H1 (cell line): ENCODE measurements around the gene PTGIR. TPM values are rescaled to one million over a fixed set of nuclear protein-coding genes. Genes with fewer than 3 reads are reported as not detected.

Experiments
- CTCF ChIA-PET: fragments of 300-600 bp; sonication (Branson Sonifier 250); formaldehyde crosslinking; loops from one replicate; lab custom pipeline; 2021; ENCODE audit not compliant: partially characterized antibody; lab: Charles Lee
- POLR2A ChIA-PET: fragments of 300-600 bp; sonication (Branson Sonifier 250); formaldehyde crosslinking; loops from one replicate; lab custom pipeline; 2021; ENCODE audit warnings: inconsistent platforms; ENCODE audit not compliant: partially characterized antibody; lab: Charles Lee
- DNase-seq, 2 experiments: peaks; one replicate each; pipeline versions ENCODE4 v3.0.0 to v3.0.0-alpha.2; 2010 to 2022; ENCODE audit warnings: low spot score in 2 of 2, low read depth in 1 of 2, mixed read lengths in 1 of 2
- FAIRE-seq: peaks from 2 replicates; lab custom pipeline; 2011; peaks lifted over from hg19 to GRCh38; lab: Jason Lieb, UNC
- H2AFZ ChIP-seq: 2 replicates; pipeline ENCODE4 v1.8.1; 2012; ENCODE audit warnings: low read length, inconsistent platforms
- H2AK5ac ChIP-seq: 2 replicates; pipeline ENCODE4 v1.6.1; 2013; ENCODE audit warnings: low read depth, low read length
- H2BK120ac ChIP-seq: replicated peaks from 2 replicates; pipeline ENCODE3; 2013; ENCODE audit warnings: low read depth, low read length, inconsistent platforms
- H2BK12ac ChIP-seq: 2 replicates; pipeline ENCODE4 v1.6.1; 2013; ENCODE audit warnings: low read depth, low read length
- H2BK15ac ChIP-seq: 2 replicates; pipeline ENCODE4 v1.6.1; 2013; ENCODE audit warnings: low read length
- H2BK20ac ChIP-seq: 2 replicates; pipeline ENCODE4 v1.6.1; 2013; ENCODE audit warnings: low read length
- H2BK5ac ChIP-seq: 2 replicates; pipeline ENCODE4 v1.6.1; 2013; ENCODE audit warnings: low read depth, low read length
- H3K14ac ChIP-seq: 2 replicates; pipeline ENCODE4 v1.6.1; 2013; ENCODE audit warnings: inconsistent platforms; ENCODE audit not compliant: insufficient read length
- H3K18ac ChIP-seq: 2 replicates; pipeline ENCODE4 v1.6.1; 2013; ENCODE audit warnings: low read length; ENCODE audit errors: extremely low read depth
- H3K23ac ChIP-seq: 2 replicates; pipeline ENCODE4 v1.6.1; 2013; ENCODE audit warnings: inconsistent platforms; ENCODE audit not compliant: insufficient read length
- H3K23me2 ChIP-seq: 2 replicates; pipeline ENCODE4 v1.6.1; 2013; ENCODE audit warnings: low read depth, low read length
- H3K27ac ChIP-seq: 2 replicates; pipeline ENCODE4 v1.6.1; 2011; ENCODE audit warnings: low read depth, low read length, inconsistent platforms
- H3K27me3 ChIP-seq, 4 experiments: replicated peaks in 1 of 4; 1 replicate in 1 of 4; 2 replicates in 3 of 4; pipeline versions ENCODE4 v1.6.1 to v1.8.1; 2011 to 2013; ENCODE audit warnings: low read length in 3 of 4, mild to moderate bottlenecking in 3 of 4, inconsistent platforms in 2 of 4, mixed read lengths in 2 of 4, moderate library complexity in 1 of 4; ENCODE audit not compliant: control insufficient read depth in 3 of 4, insufficient read depth in 3 of 4; ENCODE audit errors: extremely low read depth in 1 of 4
- H3K36me3 ChIP-seq, 4 experiments: 2 replicates each; pipeline versions ENCODE4 v1.6.1 to v1.8.1; 2011 to 2013; ENCODE audit warnings: mild to moderate bottlenecking in 4 of 4, low read length in 3 of 4, moderate library complexity in 2 of 4, control low read depth in 1 of 4, inconsistent platforms in 1 of 4; ENCODE audit not compliant: insufficient read depth in 4 of 4, control insufficient read depth in 2 of 4
- H3K4ac ChIP-seq: replicated peaks from 2 replicates; pipeline ENCODE3; 2013; ENCODE audit warnings: low read length, low read depth, mixed read lengths, inconsistent platforms; ENCODE audit not compliant: insufficient read length
- H3K4me1 ChIP-seq, 4 experiments: replicated peaks in 1 of 4; 1 replicate in 1 of 4; 2 replicates in 3 of 4; pipeline versions ENCODE4 v1.6.1 to v1.8.1; 2011 to 2013; ENCODE audit warnings: low read length in 3 of 4, inconsistent platforms in 2 of 4, mixed read lengths in 1 of 4; ENCODE audit not compliant: insufficient read depth in 4 of 4, control insufficient read depth in 3 of 4
- H3K4me2 ChIP-seq, 2 experiments: 2 replicates each; pipeline versions ENCODE4 v1.6.1 to v1.8.1; 2011 to 2013; ENCODE audit warnings: low read depth in 2 of 2, low read length in 2 of 2, control low read depth in 1 of 2, inconsistent platforms in 1 of 2, mild to moderate bottlenecking in 1 of 2; ENCODE audit not compliant: insufficient read depth in 1 of 2
- H3K4me3 ChIP-seq, 4 experiments: fragments of 200-600, 300-600 bp in 1 of 4; sonication (generic), shearing (Covaris generic), sonication (Bioruptor Twin) in 1 of 4; 2 replicates each; pipeline versions ENCODE4 v1.5.1 to v1.8.1; 2011 to 2016; ENCODE audit warnings: low read length in 4 of 4, low read depth in 3 of 4, control low read depth in 2 of 4, inconsistent platforms in 2 of 4, mild to moderate bottlenecking in 2 of 4, mixed read lengths in 1 of 4, moderate library complexity in 1 of 4; ENCODE audit not compliant: insufficient read depth in 2 of 4; ENCODE audit errors: extremely low read depth in 1 of 4
- H3K56ac ChIP-seq: replicated peaks from 2 replicates; pipeline ENCODE3; 2013; ENCODE audit warnings: low read depth, mild to moderate bottlenecking, mixed read lengths, low read length, inconsistent platforms; ENCODE audit not compliant: insufficient read length
- H3K79me1 ChIP-seq: 2 replicates; pipeline ENCODE4 v1.6.1; 2013; ENCODE audit warnings: low read depth, low read length, control low read depth
- H3K79me2 ChIP-seq, 2 experiments: 2 replicates each; pipeline versions ENCODE4 v1.6.1 to v1.8.1; 2012 to 2013; ENCODE audit warnings: low read length in 2 of 2, mild to moderate bottlenecking in 2 of 2, inconsistent platforms in 1 of 2; ENCODE audit not compliant: insufficient read depth in 2 of 2, control insufficient read depth in 1 of 2
- H3K9ac ChIP-seq, 4 experiments: replicated peaks in 1 of 4; 1 replicate in 1 of 4; 2 replicates in 3 of 4; pipeline versions ENCODE4 v1.6.1 to v1.8.1; 2011 to 2013; ENCODE audit warnings: low read depth in 3 of 4, low read length in 3 of 4, control low read depth in 2 of 4, mild to moderate bottlenecking in 2 of 4, moderate library complexity in 2 of 4, inconsistent platforms in 1 of 4; ENCODE audit errors: extremely low read depth in 1 of 4
- H3K9me3 ChIP-seq, 2 experiments: 2 replicates each; pipeline versions ENCODE4 v1.6.1 to v1.8.1; 2012 to 2013; ENCODE audit warnings: mild to moderate bottlenecking in 2 of 2, moderate library complexity in 2 of 2, control low read depth in 1 of 2, inconsistent platforms in 1 of 2, low read depth in 1 of 2, low read length in 1 of 2, mixed read lengths in 1 of 2; ENCODE audit not compliant: insufficient read depth in 2 of 2
- H4K20me1 ChIP-seq, 2 experiments: replicated peaks in 1 of 2; 2 replicates each; pipeline versions ENCODE3 to v1.8.1; 2011 to 2013; ENCODE audit warnings: inconsistent platforms in 2 of 2, low read length in 2 of 2, mild to moderate bottlenecking in 1 of 2; ENCODE audit not compliant: insufficient read depth in 2 of 2, control insufficient read depth in 1 of 2
- H4K5ac ChIP-seq: 2 replicates; pipeline ENCODE4 v1.6.1; 2013; ENCODE audit warnings: low read length, low read depth, mixed read lengths, inconsistent platforms; ENCODE audit not compliant: insufficient read length
- H4K8ac ChIP-seq: 2 replicates; pipeline ENCODE4 v1.8.0; 2013; ENCODE audit warnings: mild to moderate bottlenecking, moderate library complexity, low read length, inconsistent platforms; ENCODE audit not compliant: insufficient read depth; ENCODE audit errors: extremely low read depth
- H4K91ac ChIP-seq: replicated peaks from 2 replicates; pipeline ENCODE3; 2013; ENCODE audit warnings: low read length, mixed read lengths, inconsistent platforms; ENCODE audit not compliant: insufficient read length
- JUN ChIP-seq: IDR thresholded peaks from 2 replicates; pipeline ENCODE4 v1.6.1; 2011; ENCODE audit warnings: low read depth, mild to moderate bottlenecking, improper control_type of control experiment, low read length
- KDM1A ChIP-seq: fragments of 200-600, 300-600 bp; sonication (generic); IDR thresholded peaks from 2 replicates; pipeline ENCODE4 v1.7.1; 2016; ENCODE audit warnings: mild to moderate bottlenecking, low read length, borderline replicate concordance
- KDM4A ChIP-seq: IDR thresholded peaks from one replicate; pipeline ENCODE4 v1.7.1; 2012; ENCODE audit warnings: low read depth, mild to moderate bottlenecking, moderate library complexity, low read length, inconsistent platforms; ENCODE audit not compliant: severe bottlenecking
- MAX ChIP-seq: IDR thresholded peaks from 2 replicates; pipeline ENCODE4 v1.6.1; 2012; ENCODE audit warnings: inconsistent platforms
- NANOG ChIP-seq: IDR thresholded peaks from 2 replicates; pipeline ENCODE4 v1.6.1; 2011; ENCODE audit warnings: low read length, low read depth, mild to moderate bottlenecking, inconsistent platforms; ENCODE audit not compliant: insufficient read depth, poor library complexity, severe bottlenecking
- POU5F1 ChIP-seq: IDR thresholded peaks from 2 replicates; pipeline ENCODE4 v1.6.1; 2011; ENCODE audit warnings: low read depth, mild to moderate bottlenecking, low read length, moderate library complexity
- YY1 ChIP-seq: IDR thresholded peaks from 2 replicates; pipeline ENCODE4 v1.6.1; 2011; ENCODE audit warnings: low read depth, mild to moderate bottlenecking, low read length
- WGBS, 2 experiments: shearing (Covaris generic) in 1 of 2; methylation state at CpG; one replicate each; pipeline versions ENCODE4 v1.1.6 to v1.1.7; 2013 to 2015; ENCODE audit warnings: low lambda C conversion rate in 2 of 2, mixed read lengths in 2 of 2, inconsistent platforms in 1 of 2, low coverage in 1 of 2, missing lambda C conversion rate in 1 of 2; ENCODE audit not compliant: insufficient replicate concordance in 2 of 2, insufficient coverage in 1 of 2, insufficient read length in 1 of 2; ENCODE audit errors: extremely low coverage in 1 of 2, missing lambda C conversion rate in 1 of 2; 5-methylcytosine and 5-hydroxymethylcytosine counted together
- polyA plus RNA-seq, 7 experiments: library from polyadenylated mRNA; depleted of rRNA in 3 of 7; stranded (reverse) in 5 of 7; unstranded in 2 of 7; fragments of >200 nt in 5 of 7; fragments of 200-250 nt in 2 of 7; gene quantifications; 1 replicate in 5 of 7; 2 replicates in 1 of 7; 4 replicates in 1 of 7; pipeline versions ENCODE4 v1.2.1 to v1.2.3, GENCODE V29; 2011 to 2013; ENCODE audit warnings: missing spikeins in 2 of 7, mixed read lengths in 2 of 7
- total RNA-seq: library from RNA; stranded (reverse); fragmentation: NEBNext Ultra II Directional; extraction: Animal tissue kit (Norgen Biotek cat#: 25700); gene quantifications from 2 replicates; pipeline ENCODE4 v1.2.1, GENCODE V29; 2021
- TF ChIP-seq, protein P1 (sequence below): IDR thresholded peaks from 2 replicates; pipeline ENCODE4 v1.6.1; 2011; ENCODE audit warnings: low read depth, mild to moderate bottlenecking, low read length; ENCODE audit not compliant: insufficient read depth
- TF ChIP-seq, protein P2 (sequence below), 3 experiments: IDR thresholded peaks; 1 replicate in 2 of 3; 2 replicates in 1 of 3; pipeline versions ENCODE4 v1.5.1 to v1.6.1; 2011; ENCODE audit warnings: low read length in 3 of 3, mild to moderate bottlenecking in 3 of 3, inconsistent platforms in 2 of 3, low read depth in 1 of 3, moderate library complexity in 1 of 3; ENCODE audit not compliant: insufficient read depth in 1 of 3; ENCODE audit errors: control extremely low read depth in 1 of 3

Gene PTGIR
- total and polyA plus RNA-seq, 2 of the 8 experiments (the other 6 are each of a cell fraction or from before 2014, with no cell fraction given), result 0.15 TPM; not detected in 1

DNA sequence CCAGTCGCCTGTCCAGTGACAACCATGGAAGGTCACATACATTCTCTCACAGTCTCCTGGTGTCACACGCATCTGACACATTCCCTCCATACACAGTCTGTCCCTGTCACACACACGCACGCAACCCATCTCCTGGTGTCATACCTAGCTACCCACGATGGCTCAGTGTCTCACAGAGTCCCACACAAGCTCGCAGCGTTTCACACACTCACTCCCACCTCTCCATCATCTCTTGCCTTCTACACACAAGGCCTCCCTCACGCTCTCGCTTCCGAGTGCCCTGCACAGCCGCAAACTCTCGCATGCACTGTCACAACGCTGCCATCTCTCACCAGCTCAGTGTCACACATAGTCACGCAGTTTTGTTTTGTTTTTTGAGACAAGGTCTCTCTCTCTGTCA is 12.3 kb upstream of the PTGIR start:
- CTCF ChIA-PET, result interaction anchor here (0.6 to 1.8 kb wide), 16 partner anchors 9 to 1332 kb away, joined by 3 to 28 read pairs (median 4); partner anchors contain the start of genes DACT3 and PTGIR
- Histone ChIP-seq H3K9me3 (no peaks in the 10 kb centered on the region), H2AK5ac (peak overlapping the region; percentile 86; the same call in 1 of the 2 replicates), H3K36me3 (no peaks in the 10 kb centered on the region), H2BK5ac (no peak overlapping the region), H2AFZ (no peak overlapping the region), H3K4me3 (no peak overlapping the region), H3K23me2 (peaks cover 27% of the 10 kb centered on the region), H2BK120ac (no peak overlapping the region), H4K5ac (no peak overlapping the region), H2BK15ac (peak overlapping the region; percentile 83; the same call in 1 of the 2 replicates), H3K4ac (peak overlapping the region; percentile 79), H3K23ac (no peak overlapping the region), H3K79me1 (no peaks in the 10 kb centered on the region), H2BK12ac (peak overlapping the region; percentile 87; the same call in 1 of the 2 replicates), H4K8ac (no peak overlapping the region), H3K4me2 (no peak overlapping the region; a peak in 1 of 4 replicates), H3K18ac (no peak overlapping the region), H3K4me1 (peaks cover 0 to 21% (median 9%) of the 10 kb centered on the region in 4 experiments; a peak in 5 of 7 replicates), H4K20me1 (peaks cover 0 to 11% of the 10 kb centered on the region in 2 experiments), H3K9ac (no peak overlapping the region; a peak in 1 of 7 replicates), H3K79me2 (no peaks in the 10 kb centered on the region), H4K91ac (no peak overlapping the region), H3K27me3 (peaks cover 5 to 62% (median 52%) of the 10 kb centered on the region in 4 experiments), H3K14ac (no peak overlapping the region), H3K27ac (no peak overlapping the region), H3K56ac (no peak overlapping the region), H2BK20ac (no peak overlapping the region; the same call in 1 of the 2 replicates)
- POLR2A ChIA-PET, result interaction anchor here (1.0 to 1.3 kb wide), 2 partner anchors 22 to 24 kb away, joined by 3 to 6 read pairs; partner anchors contain the start of gene DACT3
- no peak for DNase-seq
- 81% methylated on average over 14 of the region's 14 CpGs; no CpG with 5 or more reads in 1 of the 2 experiments for WGBS, 2 experiments
- FAIRE-seq, result no peak
- no peak for TF ChIP-seq MAX
- TF ChIP-seq YY1, result no peak
- TF ChIP-seq, protein P1, sequence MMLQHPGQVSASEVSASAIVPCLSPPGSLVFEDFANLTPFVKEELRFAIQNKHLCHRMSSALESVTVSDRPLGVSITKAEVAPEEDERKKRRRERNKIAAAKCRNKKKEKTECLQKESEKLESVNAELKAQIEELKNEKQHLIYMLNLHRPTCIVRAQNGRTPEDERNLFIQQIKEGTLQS, result no peak
- TF ChIP-seq POU5F1, result no peak
- TF ChIP-seq KDM1A, result no peak
- TF ChIP-seq, protein P2, sequence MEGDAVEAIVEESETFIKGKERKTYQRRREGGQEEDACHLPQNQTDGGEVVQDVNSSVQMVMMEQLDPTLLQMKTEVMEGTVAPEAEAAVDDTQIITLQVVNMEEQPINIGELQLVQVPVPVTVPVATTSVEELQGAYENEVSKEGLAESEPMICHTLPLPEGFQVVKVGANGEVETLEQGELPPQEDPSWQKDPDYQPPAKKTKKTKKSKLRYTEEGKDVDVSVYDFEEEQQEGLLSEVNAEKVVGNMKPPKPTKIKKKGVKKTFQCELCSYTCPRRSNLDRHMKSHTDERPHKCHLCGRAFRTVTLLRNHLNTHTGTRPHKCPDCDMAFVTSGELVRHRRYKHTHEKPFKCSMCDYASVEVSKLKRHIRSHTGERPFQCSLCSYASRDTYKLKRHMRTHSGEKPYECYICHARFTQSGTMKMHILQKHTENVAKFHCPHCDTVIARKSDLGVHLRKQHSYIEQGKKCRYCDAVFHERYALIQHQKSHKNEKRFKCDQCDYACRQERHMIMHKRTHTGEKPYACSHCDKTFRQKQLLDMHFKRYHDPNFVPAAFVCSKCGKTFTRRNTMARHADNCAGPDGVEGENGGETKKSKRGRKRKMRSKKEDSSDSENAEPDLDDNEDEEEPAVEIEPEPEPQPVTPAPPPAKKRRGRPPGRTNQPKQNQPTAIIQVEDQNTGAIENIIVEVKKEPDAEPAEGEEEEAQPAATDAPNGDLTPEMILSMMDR (IDR thresholded peaks at IDR 0.05; ENCODE audit: control extremely low read depth in 1 of 3, insufficient read depth in 1 of 3, low read depth in 1 of 3, low read length in 3 of 3), result no peak
- TF ChIP-seq KDM4A, result no peak
- no peak for TF ChIP-seq NANOG
- no peak for TF ChIP-seq JUN
